ENCODE results near the gene CAND2.
"Not testable (repeated sequence)": the region's sequence is repeated elsewhere in the genome, so short reads cannot be mapped to it uniquely, and the experiment has no call there.

CAND2 gene

DNA sequence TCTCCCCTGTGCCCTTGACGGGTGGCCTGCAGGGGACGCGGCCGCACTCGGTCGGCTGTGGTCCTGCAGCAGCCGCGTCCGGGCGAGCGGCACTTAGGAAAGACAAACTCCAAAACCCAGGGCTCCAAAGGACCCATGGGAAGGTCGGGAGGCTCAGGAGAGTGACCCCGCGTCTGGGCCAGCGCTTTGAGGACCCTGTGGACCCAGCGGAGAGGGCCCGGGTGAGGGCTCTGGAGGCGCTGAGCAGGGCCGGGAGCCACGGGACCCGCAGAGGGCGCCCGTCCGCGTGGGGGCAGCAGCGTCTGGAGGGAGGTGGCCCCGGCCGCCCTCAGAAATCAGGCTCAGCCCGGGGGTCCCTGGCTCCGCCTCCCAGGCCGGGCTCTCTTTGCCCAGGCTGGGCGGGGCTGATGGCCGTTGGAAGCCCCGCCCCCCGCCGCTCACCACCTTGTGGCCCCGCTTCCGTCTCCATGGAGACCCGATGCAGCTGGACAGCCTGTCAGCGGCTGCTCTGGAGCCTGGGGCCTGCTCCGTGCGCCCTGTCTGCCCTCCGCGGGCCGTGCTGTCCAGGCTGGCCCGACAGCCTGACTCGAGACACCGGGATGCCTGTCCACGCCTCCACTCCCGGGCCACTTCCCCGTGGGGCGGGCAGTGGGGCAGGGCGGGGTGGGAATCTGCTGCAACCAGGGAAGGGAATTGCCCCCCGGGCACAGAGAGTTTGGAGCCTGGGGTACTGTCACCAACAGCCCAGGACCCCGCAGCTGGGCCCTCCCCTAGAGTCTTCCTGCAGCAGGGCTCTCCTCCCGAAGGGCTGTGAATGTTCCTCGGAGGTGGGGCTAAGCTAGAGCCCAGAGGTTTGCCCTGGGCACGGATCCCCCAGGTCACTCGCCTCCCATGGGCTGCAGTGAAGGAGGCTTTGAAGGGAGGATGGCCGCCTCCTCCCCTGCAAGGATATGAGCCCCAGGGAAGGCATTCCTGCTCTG, 79.7 kb downstream of the CAND2 start:
- Mint-ChIP-seq H3K27me3 (peaks cover 6% of the 10 kb centered on the region), H3K4me1 (no peaks in the 10 kb centered on the region)

GRCh38 chr3:12877040-12877439, 80.6 kb downstream of the CAND2 start:
- no peaks in the 10 kb centered on the region for H3K9me3 Mint-ChIP-seq
- H3K4me3 Mint-ChIP-seq = peak overlapping the region; percentile 15
- peaks cover 6% of the 10 kb centered on the region for H3K27me3 Mint-ChIP-seq
- no peaks in the 10 kb centered on the region for H3K36me3 Mint-ChIP-seq
- H3K27ac Mint-ChIP-seq = no peak overlapping the region
- H3K4me1 Mint-ChIP-seq = no peaks in the 10 kb centered on the region

More for the DNA sequence above, 79.7 kb downstream of the CAND2 start:
- Mint-ChIP-seq H3K36me3 (no peaks in the 10 kb centered on the region), H3K27ac (no peak overlapping the region), H3K4me3 (peak overlapping the region; percentile 24), H3K9me3 (no peaks in the 10 kb centered on the region)

- Mint-ChIP-seq H3K27ac (no peak overlapping the region), H3K4me1 (no peaks in the 10 kb centered on the region), H3K27me3 (peaks cover 6% of the 10 kb centered on the region), H3K4me3 (no peak overlapping the region), H3K36me3 (no peaks in the 10 kb centered on the region), H3K9me3 (no peaks in the 10 kb centered on the region)
Observed at GRCh38 chr3:12878141-12878574, 81.7 kb downstream of the CAND2 start.

DNA sequence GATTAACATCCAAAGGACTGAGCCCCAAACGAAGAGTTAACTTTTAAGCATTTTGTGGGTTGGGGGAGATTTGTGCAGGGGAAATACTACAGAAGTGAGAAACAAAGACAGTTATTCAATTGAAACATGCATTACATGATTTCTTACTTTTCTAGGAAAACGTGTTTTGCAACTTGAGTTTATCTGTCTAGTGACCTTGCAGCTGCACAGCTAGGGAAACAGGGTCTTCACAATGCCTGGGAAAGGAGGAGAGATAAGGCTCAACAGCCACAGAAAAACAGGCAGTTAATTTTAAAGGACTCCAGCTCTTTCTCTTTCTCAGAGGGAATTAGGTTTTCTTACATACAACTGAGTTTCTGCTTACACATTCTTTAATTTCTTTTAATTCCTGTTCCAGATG, 82.3 kb downstream of the CAND2 start:
- not testable (repeated sequence) for H3K27me3 Mint-ChIP-seq, H3K27ac Mint-ChIP-seq, H3K9me3 Mint-ChIP-seq, H3K36me3 Mint-ChIP-seq, H3K4me3 Mint-ChIP-seq, H3K4me1 Mint-ChIP-seq

GRCh38 chr3:12879191-12879815, 82.8 kb downstream of the CAND2 start:
- Mint-ChIP-seq H3K9me3 (no peaks in the 10 kb centered on the region), H3K27me3 (peaks cover 6% of the 10 kb centered on the region), H3K27ac (no peak overlapping the region)

GRCh38 chr3:12881858-12882257, 85.4 kb downstream of the CAND2 start:
- H3K36me3 Mint-ChIP-seq, H3K27me3 Mint-ChIP-seq, H3K27ac Mint-ChIP-seq, H3K9me3 Mint-ChIP-seq, H3K4me3 Mint-ChIP-seq: not testable (repeated sequence)
- H3K4me1 Mint-ChIP-seq = peaks cover 16% of the 10 kb centered on the region

More at GRCh38 chr3:12879191-12879815, 82.8 kb downstream of the CAND2 start:
- no peak overlapping the region for H3K4me3 Mint-ChIP-seq
- no peaks in the 10 kb centered on the region for H3K36me3 Mint-ChIP-seq
- no peaks in the 10 kb centered on the region for H3K4me1 Mint-ChIP-seq

DNA sequence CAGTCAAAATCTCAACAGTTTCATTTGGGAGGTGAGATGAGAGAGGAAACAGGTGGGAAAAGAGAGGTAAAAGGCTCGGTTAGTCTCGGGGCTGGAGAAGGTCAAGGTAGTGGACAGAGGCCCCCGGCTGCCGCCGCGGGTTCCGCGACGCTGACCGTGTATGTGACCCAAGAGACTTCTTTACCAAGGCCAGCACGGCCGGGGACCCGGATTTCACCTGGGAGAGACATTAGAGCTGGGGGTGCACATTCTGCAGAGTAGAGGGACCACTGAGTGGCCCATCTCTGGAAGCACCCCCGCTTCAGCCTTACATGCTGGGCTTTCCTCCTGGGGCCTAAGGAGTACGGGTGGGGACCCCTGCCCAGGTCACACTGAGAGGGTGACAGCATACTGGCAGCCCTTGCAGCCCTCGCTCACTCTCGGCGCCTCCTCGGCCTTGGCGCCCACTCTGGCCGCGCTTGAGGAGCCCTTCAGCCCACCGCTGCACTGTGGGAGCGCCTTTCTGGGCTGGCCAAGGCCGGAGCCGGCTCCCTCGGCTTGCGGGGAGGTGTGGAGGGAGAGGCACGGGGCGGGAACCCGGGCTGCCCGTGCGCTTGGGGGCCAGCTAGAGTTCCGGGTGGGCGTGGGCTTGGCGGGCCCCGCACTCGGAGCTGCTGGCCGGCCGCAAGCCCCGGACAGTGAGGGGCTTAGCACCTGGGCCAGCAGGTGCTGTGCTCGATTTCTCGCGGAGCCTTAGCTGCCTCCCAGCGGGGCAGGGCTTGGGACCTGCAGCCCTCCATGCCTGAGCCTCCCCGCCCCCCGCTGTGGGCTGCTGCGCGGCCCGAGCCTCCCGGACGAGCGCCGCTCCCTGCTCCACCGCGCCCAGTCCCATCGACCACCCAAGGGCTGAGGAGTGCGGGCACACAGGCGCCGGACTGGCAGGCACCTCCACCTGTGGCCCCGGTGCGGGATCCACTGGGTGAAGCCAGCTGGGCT, 86.1 kb downstream of the CAND2 start:
- peak overlapping the region; percentile 51 for H3K27ac Mint-ChIP-seq
- H3K27me3 Mint-ChIP-seq = no peaks in the 10 kb centered on the region
- H3K36me3 Mint-ChIP-seq = no peaks in the 10 kb centered on the region
- peaks cover 21% of the 10 kb centered on the region for H3K4me1 Mint-ChIP-seq
- H3K4me3 Mint-ChIP-seq = no peak overlapping the region
- H3K9me3 Mint-ChIP-seq = no peaks in the 10 kb centered on the region

DNA sequence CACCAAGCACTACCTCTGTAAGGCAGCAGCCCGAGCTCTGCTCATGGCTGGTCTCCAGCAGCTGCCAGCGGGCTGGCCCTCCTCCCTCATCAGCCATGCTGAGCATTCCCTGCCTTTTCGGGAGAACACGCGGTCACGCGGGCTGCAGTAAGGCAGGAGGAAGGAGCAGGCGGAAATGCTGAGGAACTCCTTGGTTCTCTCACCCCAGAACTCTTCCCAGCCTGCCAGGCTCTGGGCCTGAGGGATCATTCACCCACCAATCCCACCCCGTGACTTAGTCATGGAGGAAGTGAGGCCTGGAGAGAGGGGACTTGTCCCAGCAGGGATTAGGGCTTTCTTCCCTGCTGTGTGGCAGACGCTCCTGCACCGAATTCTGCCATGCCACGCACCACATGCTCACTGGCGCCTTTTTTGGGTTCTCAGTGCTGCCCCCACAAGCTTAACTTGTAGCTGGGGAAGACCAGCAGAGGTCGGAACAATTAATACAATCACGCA, 87.8 kb downstream of the CAND2 start:
- no peak overlapping the region for H3K4me3 Mint-ChIP-seq
- H3K27ac Mint-ChIP-seq = no peak overlapping the region
- no peaks in the 10 kb centered on the region for H3K27me3 Mint-ChIP-seq
- peaks cover 21% of the 10 kb centered on the region for H3K4me1 Mint-ChIP-seq
- H3K9me3 Mint-ChIP-seq = no peaks in the 10 kb centered on the region
- no peaks in the 10 kb centered on the region for H3K36me3 Mint-ChIP-seq

All from activated naive CD4-positive, alpha-beta T cell treated with anti-CD3 and anti-CD28 coated beads, Interleukin-2, amount 50 U/mL, for 24 hours (primary cell).